Measurements from ENCODE around the gene ABI3BP. TPM values are rescaled to one million over a fixed set of nuclear protein-coding genes. Genes with fewer than 3 reads are reported as not detected.
A peak's percentile ranks its signal among the peaks of the same experiment; 100 is the strongest.

The ABI3BP gene
- polyA plus RNA-seq, 1 experiment: 16.3 TPM

DNA sequence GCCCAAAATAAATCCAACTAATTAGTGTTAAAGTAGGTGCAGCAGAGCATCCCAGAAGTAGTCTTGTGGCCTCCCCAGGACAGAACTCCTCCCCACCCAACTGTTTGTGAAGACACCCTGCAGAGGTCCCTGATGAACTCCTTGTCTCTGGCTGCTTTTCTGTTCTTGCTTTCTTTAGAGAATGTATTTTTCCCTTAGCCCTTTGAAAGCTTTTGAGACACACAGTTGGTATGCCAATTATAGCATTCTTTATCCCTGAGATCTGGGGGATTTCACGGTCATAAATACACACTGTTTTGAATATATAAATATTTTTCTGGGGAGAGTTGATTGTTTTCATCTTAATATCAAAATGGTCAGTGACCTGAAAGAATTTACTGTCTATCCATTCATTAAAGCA is 274.1 kb downstream of the ABI3BP start:
- DNase-seq (ENCODE audit: low read depth): no peak
- TF ChIP-seq, protein P1, sequence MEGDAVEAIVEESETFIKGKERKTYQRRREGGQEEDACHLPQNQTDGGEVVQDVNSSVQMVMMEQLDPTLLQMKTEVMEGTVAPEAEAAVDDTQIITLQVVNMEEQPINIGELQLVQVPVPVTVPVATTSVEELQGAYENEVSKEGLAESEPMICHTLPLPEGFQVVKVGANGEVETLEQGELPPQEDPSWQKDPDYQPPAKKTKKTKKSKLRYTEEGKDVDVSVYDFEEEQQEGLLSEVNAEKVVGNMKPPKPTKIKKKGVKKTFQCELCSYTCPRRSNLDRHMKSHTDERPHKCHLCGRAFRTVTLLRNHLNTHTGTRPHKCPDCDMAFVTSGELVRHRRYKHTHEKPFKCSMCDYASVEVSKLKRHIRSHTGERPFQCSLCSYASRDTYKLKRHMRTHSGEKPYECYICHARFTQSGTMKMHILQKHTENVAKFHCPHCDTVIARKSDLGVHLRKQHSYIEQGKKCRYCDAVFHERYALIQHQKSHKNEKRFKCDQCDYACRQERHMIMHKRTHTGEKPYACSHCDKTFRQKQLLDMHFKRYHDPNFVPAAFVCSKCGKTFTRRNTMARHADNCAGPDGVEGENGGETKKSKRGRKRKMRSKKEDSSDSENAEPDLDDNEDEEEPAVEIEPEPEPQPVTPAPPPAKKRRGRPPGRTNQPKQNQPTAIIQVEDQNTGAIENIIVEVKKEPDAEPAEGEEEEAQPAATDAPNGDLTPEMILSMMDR (IDR thresholded peaks at IDR 0.05; ENCODE audit: insufficient read depth, low read depth, low read length): no peak
- Histone ChIP-seq H3K27me3 (ENCODE audit: control insufficient read depth, insufficient read depth, low read length) (no peaks in the 10 kb centered on the region), H3K4me3 (ENCODE audit: low read depth, low read length) (no peak overlapping the region), H3K36me3 (ENCODE audit: control insufficient read depth, insufficient read depth, low read length) (peaks cover 5% of the 10 kb centered on the region)
- POLR2A ChIA-PET: no interaction called here
- CTCF ChIA-PET: interaction anchor here (1.2 to 1.6 kb wide), 2 partner anchors 10 to 17 kb away, joined by 3 to 4 read pairs; partner anchors contain the start of gene TFG

DNA sequence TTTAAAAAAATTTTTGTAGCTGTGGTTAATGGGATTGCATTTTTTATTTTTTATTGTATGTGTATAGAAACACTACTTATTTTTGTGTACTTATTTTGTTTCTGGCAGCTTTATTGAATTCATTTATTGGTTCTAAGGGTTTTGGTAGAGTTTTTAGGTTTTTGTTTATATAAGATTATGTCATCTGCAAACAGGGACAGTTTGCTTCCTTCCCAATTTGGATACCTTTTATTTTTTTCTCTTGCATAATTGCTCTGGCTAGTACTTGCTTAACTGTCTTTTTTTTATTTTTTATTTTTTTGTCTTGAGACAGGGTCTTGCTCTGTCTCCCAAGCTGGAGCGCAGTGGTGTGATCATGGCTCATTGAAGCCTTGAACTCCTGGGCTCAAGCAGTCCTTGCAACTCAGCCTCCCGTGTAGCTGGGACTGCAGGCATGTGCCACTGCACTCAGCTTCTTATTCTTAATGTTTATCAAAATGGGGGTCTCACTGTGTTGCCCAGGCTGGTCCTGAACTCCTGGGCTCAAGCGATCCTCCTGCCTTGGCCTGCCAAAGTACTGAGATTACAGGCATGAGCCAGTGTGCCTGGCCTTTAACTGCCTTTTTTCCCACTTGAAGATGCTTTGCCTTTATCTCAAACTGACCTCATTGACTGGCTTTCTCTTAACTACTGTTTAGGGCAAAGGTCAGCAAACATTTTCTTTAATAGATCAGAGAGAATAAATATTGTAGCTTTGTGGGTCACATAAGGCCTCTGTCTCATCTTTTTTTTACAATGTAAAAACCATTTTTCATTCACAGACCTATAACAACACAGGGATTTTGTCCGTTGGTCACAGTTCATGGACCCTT is 275.4 kb downstream of the ABI3BP start:
- POLR2A ChIA-PET: no interaction called here
- CTCF ChIA-PET: interaction anchor here (0.5 to 1.6 kb wide), 3 partner anchors 18 to 270 kb away, joined by 3 to 4 read pairs (median 3); no protein-coding TSS in a partner anchor
- Histone ChIP-seq H3K27me3 (ENCODE audit: control insufficient read depth, insufficient read depth, low read length) (no peaks in the 10 kb centered on the region), H3K36me3 (ENCODE audit: control insufficient read depth, insufficient read depth, low read length) (peaks cover 7% of the 10 kb centered on the region), H3K4me3 (ENCODE audit: low read depth, low read length) (no peak overlapping the region)
- TF ChIP-seq, protein P1 (IDR thresholded peaks at IDR 0.05; ENCODE audit: insufficient read depth, low read depth, low read length): no peak
- DNase-seq (ENCODE audit: low read depth): no peak

DNA sequence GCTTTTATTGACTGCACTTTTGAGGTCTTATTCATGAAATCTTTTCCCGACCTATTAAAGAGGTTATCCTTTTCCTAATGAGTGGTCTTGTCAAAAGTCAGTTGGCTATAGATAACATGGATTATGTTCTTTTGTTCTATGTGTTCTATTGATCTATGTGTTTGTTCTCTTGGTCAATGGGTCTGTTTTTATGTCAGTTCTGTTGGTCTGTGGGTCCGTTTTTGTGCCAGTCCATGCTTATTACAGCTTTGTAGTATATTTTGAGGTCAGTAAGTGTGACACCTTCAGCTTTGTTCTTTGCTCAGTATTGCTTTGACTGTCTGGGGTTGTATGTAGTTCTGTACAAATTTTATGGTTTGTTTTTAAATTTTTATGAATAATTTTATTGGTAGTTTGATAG is 276.2 kb downstream of the ABI3BP start:
- no peaks in the 10 kb centered on the region for H3K27me3 ChIP-seq (ENCODE audit: control insufficient read depth, insufficient read depth, low read length)
- H3K4me3 ChIP-seq (ENCODE audit: low read depth, low read length): no peak overlapping the region
- POLR2A ChIA-PET: no interaction called here
- TF ChIP-seq, protein P1 (IDR thresholded peaks at IDR 0.05; ENCODE audit: insufficient read depth, low read depth, low read length): no peak
- H3K36me3 ChIP-seq (ENCODE audit: control insufficient read depth, insufficient read depth, low read length): peaks cover 7% of the 10 kb centered on the region
- DNase-seq (ENCODE audit: low read depth): no peak
- CTCF ChIA-PET: interaction anchor here (1.1 kb wide), 1 partner anchor 113 kb away, joined by 3 read pairs; no protein-coding TSS in a partner anchor

DNA sequence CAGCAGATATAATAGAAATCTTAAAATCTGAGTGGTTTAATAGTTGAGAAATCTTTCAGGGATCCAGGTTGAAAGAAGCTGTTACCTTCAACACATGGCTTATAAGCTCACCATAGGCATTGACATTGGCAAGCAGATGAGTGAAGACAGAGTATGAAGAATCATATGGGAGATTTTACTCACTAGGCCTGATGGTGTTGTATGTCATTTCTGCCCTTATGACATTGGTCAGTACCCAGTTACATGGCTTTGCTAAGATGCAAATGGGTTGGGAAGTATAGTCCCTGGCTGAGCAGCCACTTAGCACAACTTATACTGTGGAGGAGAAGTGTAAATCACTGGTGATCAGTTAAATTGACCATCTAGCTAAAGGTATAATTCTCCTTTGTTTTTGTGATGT is 278.0 kb downstream of the ABI3BP start:
- ChIA-PET POLR2A (no interaction called here), CTCF (interaction anchor here (0.6 to 1.0 kb wide), 2 partner anchors 20 to 465 kb away, joined by 3 to 6 read pairs; no protein-coding TSS in a partner anchor)
- Histone ChIP-seq H3K27me3 (ENCODE audit: control insufficient read depth, insufficient read depth, low read length) (no peaks in the 10 kb centered on the region), H3K36me3 (ENCODE audit: control insufficient read depth, insufficient read depth, low read length) (peaks cover 2% of the 10 kb centered on the region), H3K4me3 (ENCODE audit: low read depth, low read length) (no peak overlapping the region)
- no peak for DNase-seq (ENCODE audit: low read depth)
- TF ChIP-seq, protein P1 (IDR thresholded peaks at IDR 0.05; ENCODE audit: insufficient read depth, low read depth, low read length): no peak

DNA sequence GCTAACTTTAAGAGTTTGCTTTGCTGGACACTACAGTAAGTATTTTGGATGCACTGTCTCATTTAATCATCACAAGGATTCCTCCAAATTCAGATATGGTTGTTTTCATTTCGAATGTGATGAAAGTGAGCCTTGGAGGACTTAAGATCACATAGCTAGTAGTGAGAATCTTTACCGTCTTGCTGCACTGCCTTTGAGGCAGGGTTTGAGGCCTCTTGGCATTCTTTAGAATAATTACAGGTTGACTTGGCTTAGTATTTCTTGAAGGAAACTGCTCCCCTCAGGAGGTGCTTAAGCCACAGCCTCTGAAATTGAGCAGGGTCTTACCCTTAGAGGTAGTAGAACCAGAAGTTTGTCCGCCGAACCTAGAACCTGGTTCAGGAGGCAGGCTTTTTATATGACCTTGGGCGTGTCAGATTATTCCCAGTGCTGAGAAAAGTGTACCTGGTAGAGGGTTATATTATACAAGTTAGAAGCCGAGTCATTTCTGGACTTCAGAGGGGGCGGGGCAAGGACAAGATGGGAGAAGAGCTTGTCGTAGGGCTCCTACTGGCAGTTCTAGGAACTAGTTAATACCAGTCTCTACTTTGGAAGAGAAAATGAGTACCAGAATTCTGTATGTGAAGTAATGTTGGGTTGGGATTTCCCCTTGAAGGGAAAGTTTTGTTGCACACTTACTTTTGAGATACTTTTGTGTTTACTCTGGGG is 282.8 kb downstream of the ABI3BP start:
- peaks cover 2% of the 10 kb centered on the region; the same call in 1 of the 2 replicates for H3K36me3 ChIP-seq (ENCODE audit: control insufficient read depth, insufficient read depth, low read length)
- no peak for DNase-seq (ENCODE audit: low read depth)
- peak overlapping the region; percentile 74 for H3K4me3 ChIP-seq (ENCODE audit: low read depth, low read length)
- ChIA-PET CTCF (interaction anchor here (0.8 to 1.6 kb wide), 9 partner anchors 9 to 672 kb away, joined by 3 to 6 read pairs (median 4); no protein-coding TSS in a partner anchor), POLR2A (interaction anchor here (0.6 kb wide), 1 partner anchor 250 kb away, joined by 3 read pairs; no protein-coding TSS in a partner anchor)
- no peaks in the 10 kb centered on the region for H3K27me3 ChIP-seq (ENCODE audit: control insufficient read depth, insufficient read depth, low read length)
- TF ChIP-seq, protein P1 (IDR thresholded peaks at IDR 0.05; ENCODE audit: insufficient read depth, low read depth, low read length): peak; percentile 53

All from BJ (cell line).